Measurements from ENCODE around the gene ARHGEF16. TPM values are rescaled to one million over a fixed set of nuclear protein-coding genes. Genes with fewer than 3 reads are reported as not detected.
A peak's percentile ranks its signal among the peaks of the same experiment; 100 is the strongest.

The ARHGEF16 gene
- total RNA-seq, 4 donors from 2014 or later: 0.20 to 1.2 (median 0.63) TPM

GRCh38 chr1:3510136-3510955 lies 55.9 kb downstream of the ARHGEF16 start:
- no peak for TF ChIP-seq POLR2A (IDR thresholded peaks at IDR 0.05)
- TF ChIP-seq, protein P1, sequence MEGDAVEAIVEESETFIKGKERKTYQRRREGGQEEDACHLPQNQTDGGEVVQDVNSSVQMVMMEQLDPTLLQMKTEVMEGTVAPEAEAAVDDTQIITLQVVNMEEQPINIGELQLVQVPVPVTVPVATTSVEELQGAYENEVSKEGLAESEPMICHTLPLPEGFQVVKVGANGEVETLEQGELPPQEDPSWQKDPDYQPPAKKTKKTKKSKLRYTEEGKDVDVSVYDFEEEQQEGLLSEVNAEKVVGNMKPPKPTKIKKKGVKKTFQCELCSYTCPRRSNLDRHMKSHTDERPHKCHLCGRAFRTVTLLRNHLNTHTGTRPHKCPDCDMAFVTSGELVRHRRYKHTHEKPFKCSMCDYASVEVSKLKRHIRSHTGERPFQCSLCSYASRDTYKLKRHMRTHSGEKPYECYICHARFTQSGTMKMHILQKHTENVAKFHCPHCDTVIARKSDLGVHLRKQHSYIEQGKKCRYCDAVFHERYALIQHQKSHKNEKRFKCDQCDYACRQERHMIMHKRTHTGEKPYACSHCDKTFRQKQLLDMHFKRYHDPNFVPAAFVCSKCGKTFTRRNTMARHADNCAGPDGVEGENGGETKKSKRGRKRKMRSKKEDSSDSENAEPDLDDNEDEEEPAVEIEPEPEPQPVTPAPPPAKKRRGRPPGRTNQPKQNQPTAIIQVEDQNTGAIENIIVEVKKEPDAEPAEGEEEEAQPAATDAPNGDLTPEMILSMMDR (IDR thresholded peaks at IDR 0.05 in 4 of 5, conservative IDR thresholded peaks at IDR 0.05 in 1 of 5): no peak
- in situ Hi-C loops (cut with MboI; ENCODE audit: low sequenced_read_pairs in 4 of 4) (no loop called here), intact Hi-C loops (cut with DNase I; ENCODE audit: low total_unique reads) (no loop called here)
- Histone ChIP-seq H3K4me1 (peaks cover 2 to 3% of the 10 kb centered on the region in 2 donors), H3K36me3 (no peaks in the 10 kb centered on the region), H3K4me3 (no peak overlapping the region), H3K27me3 (no peaks in the 10 kb centered on the region), H3K9me3 (no peaks in the 10 kb centered on the region), H3K27ac (no peak overlapping the region)
- ATAC-seq: no peak
- DNase-seq: no peak

- no peaks in the 10 kb centered on the region for H3K27me3 ChIP-seq
- no peaks in the 10 kb centered on the region for H3K4me1 ChIP-seq
- H3K9me3 ChIP-seq: no peaks in the 10 kb centered on the region
- in situ Hi-C loops (cut with MboI; ENCODE audit: low sequenced_read_pairs in 4 of 4): no loop called here
- H3K27ac ChIP-seq: no peak overlapping the region
- no peak for DNase-seq
- no peak for TF ChIP-seq POLR2A (IDR thresholded peaks at IDR 0.05)
- TF ChIP-seq, protein P1 (IDR thresholded peaks at IDR 0.05 in 4 of 5, conservative IDR thresholded peaks at IDR 0.05 in 1 of 5): no peak
- H3K36me3 ChIP-seq: no peaks in the 10 kb centered on the region
- intact Hi-C loops (cut with DNase I; ENCODE audit: low total_unique reads): no loop called here
- H3K4me3 ChIP-seq: no peak overlapping the region
- ATAC-seq: no peak
These were observed 56.4 kb downstream of the ARHGEF16 start for GRCh38 chr1:3510956-3511250.

- in situ Hi-C loops (cut with MboI; ENCODE audit: low sequenced_read_pairs in 4 of 4): no loop called here
- H3K36me3 ChIP-seq: no peaks in the 10 kb centered on the region
- H3K27ac ChIP-seq: no peak overlapping the region
- H3K4me3 ChIP-seq: no peak overlapping the region
- H3K9me3 ChIP-seq: no peaks in the 10 kb centered on the region
- no peak for ATAC-seq
- H3K27me3 ChIP-seq: no peaks in the 10 kb centered on the region
- DNase-seq: no peak
- intact Hi-C loops (cut with DNase I; ENCODE audit: low total_unique reads): no loop called here
- H3K4me1 ChIP-seq: no peaks in the 10 kb centered on the region
- TF ChIP-seq, protein P1 (IDR thresholded peaks at IDR 0.05 in 4 of 5, conservative IDR thresholded peaks at IDR 0.05 in 1 of 5): no peak
- no peak for TF ChIP-seq POLR2A (IDR thresholded peaks at IDR 0.05)
These were observed 56.8 kb downstream of the ARHGEF16 start for GRCh38 chr1:3511306-3511705.

GRCh38 chr1:3511856-3512255 lies 57.4 kb downstream of the ARHGEF16 start:
- no peak for ATAC-seq
- in situ Hi-C loops (cut with MboI; ENCODE audit: low sequenced_read_pairs in 4 of 4): no loop called here
- TF ChIP-seq, protein P1 (IDR thresholded peaks at IDR 0.05 in 4 of 5, conservative IDR thresholded peaks at IDR 0.05 in 1 of 5): no peak
- no peak for TF ChIP-seq POLR2A (IDR thresholded peaks at IDR 0.05)

GRCh38 chr1:3514404-3514803 lies 59.9 kb downstream of the ARHGEF16 start:
- in situ Hi-C loops (cut with MboI; ENCODE audit: low sequenced_read_pairs in 4 of 4) (no loop called here), intact Hi-C loops (cut with DNase I; ENCODE audit: low total_unique reads) (no loop called here)
- DNase-seq (no peak), ATAC-seq (no peak)
- no peaks in the 10 kb centered on the region for H3K27me3 ChIP-seq
- peak overlapping the region in 1 of 4 donors; percentile 41 for H3K27ac ChIP-seq
- H3K4me3 ChIP-seq: no peak overlapping the region
- no peaks in the 10 kb centered on the region for H3K36me3 ChIP-seq
- H3K9me3 ChIP-seq: no peaks in the 10 kb centered on the region
- no peaks in the 10 kb centered on the region for H3K4me1 ChIP-seq
- no peak for TF ChIP-seq POLR2A (IDR thresholded peaks at IDR 0.05)
- TF ChIP-seq, protein P1 (IDR thresholded peaks at IDR 0.05 in 4 of 5, conservative IDR thresholded peaks at IDR 0.05 in 1 of 5): no peak

More at GRCh38 chr1:3511856-3512255, 57.4 kb downstream of the ARHGEF16 start:
- no peak for DNase-seq
- H3K4me1 ChIP-seq: no peaks in the 10 kb centered on the region
- H3K27ac ChIP-seq: no peak overlapping the region
- no peak overlapping the region for H3K4me3 ChIP-seq
- intact Hi-C loops (cut with DNase I; ENCODE audit: low total_unique reads): no loop called here
- H3K36me3 ChIP-seq: no peaks in the 10 kb centered on the region
- no peaks in the 10 kb centered on the region for H3K9me3 ChIP-seq
- no peaks in the 10 kb centered on the region for H3K27me3 ChIP-seq

All from gastrocnemius medialis (tissue), 4 donors.